ENCODE results near the gene SRRM5.
A peak's percentile ranks its signal among the peaks of the same experiment; 100 is the strongest.
"Not testable (repeated sequence)": the region's sequence is repeated elsewhere in the genome, so short reads cannot be mapped to it uniquely, and the experiment has no call there.

SRRM5 gene

DNA sequence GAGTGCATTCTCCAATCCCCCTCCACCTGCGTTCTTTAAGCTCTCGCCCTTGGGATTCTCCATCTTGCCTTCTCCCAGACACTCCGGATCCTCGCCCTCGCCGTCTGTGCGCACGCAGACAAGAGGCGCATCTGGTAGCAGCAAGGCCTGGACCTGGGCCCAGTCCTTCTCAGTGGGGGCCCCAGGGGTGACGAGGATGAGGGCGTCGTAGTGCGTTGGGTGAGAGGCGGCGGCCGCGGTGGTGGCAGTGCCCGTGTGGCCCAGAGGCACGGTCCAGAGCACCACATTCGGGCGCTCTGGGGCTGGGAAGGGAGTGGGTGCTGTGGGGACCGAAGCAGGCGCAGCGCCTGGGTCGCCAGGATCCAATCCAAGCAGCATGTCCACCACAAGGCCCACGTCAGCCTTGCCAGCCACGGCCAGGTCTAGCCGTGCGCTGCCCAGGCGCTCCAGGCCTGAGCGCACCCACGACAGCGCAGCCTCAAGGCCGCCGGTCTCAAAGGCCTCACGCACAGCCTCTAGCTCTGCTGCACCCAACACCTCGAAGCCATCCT, 19.0 kb upstream of the SRRM5 start:
- no peak for DNase-seq

DNA sequence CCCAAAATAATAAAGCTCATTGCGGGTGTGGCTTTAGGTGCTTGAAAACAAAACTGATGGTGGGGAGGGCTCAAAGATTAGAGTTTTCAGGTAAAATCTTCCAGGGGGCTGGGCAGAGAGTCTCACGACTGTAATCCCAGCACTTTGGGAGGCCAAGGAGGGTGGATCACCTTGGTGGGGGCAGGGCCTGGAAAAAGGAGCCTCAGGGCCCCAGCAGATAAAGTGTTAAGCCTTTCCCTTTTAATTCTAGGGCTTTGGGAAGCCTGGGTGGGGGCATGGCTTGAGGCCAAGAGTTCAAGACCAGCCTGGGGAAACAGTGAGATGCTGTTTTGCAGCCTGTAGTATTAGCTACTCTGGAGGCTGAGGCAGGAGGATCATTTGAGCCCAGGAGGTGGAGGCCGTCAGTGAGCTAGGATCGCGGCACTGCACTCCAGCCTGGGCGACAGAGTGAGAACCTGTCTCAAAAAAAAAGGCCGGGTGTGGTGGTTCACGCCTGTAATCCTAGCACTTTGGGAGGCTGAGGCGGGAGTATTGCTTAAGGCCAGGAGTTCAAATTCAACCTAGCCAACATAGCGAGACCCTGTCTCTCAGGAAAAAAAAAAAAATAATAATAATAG, 17.7 kb upstream of the SRRM5 start:
- no peak for DNase-seq

DNA sequence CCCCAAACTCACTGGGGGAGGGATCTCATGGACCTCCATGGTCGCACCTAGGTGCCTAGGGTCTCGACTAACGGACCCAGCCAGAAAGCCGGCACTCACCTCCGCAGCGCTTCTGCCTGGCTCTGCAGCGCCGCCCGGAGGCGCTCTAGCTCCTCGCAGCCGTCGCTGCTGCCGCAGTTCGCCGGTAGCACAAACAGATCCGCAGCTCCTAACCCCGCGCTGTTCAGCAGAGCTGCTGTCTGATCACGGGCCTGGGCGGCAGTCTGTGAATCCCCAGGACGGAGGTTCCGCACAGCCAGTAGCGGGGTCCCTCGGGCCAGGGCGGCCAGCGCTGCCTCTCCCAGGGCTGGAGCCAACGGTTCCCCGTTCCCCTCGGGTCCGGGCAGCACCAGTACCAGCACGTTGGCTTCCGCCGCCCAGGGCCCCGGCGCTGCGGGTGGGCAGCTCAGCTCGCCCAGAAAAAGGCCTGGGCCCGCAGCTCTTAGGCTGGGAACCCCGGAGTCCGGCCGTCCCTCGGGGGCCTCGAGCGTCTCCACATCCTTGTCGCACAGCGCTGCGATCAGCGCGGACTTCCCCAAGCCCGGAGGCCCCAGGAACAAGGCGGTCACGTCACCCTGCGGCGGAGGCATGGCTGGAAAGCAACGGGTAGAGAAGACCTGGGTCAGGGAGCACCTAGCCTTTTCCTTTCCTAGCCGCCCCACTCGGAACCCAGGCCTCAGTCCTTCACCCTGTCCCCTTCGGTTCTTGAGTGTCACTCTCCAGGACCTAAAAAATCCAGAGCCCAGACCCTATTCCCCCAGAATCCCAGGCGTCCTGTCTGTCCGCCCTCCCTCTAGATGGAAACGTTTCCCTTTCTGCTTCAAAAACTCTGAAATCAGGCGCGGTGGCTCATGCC, 16.9 kb upstream of the SRRM5 start:
- peak; percentile 9 for DNase-seq

DNA sequence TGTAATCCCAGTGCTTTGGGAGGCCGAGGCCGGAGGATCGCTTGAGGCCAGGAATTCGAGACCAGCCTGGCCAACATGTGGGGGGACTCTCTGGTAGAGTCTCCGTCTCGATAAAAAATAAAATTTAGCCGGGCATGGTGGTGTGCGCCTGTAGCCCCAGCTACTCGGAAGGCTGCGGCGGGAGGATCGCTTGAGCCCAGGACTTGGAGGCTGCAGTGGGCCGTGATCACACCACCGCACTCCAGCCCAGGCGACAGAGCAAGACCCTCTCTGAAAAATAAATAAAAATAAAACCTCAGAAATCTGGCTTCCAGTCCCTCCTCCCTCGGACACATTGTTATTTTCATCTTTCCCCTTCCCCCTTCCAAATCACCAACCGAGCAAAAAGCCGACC, 16.3 kb upstream of the SRRM5 start:
- DNase-seq, result peak; percentile 36

DNA sequence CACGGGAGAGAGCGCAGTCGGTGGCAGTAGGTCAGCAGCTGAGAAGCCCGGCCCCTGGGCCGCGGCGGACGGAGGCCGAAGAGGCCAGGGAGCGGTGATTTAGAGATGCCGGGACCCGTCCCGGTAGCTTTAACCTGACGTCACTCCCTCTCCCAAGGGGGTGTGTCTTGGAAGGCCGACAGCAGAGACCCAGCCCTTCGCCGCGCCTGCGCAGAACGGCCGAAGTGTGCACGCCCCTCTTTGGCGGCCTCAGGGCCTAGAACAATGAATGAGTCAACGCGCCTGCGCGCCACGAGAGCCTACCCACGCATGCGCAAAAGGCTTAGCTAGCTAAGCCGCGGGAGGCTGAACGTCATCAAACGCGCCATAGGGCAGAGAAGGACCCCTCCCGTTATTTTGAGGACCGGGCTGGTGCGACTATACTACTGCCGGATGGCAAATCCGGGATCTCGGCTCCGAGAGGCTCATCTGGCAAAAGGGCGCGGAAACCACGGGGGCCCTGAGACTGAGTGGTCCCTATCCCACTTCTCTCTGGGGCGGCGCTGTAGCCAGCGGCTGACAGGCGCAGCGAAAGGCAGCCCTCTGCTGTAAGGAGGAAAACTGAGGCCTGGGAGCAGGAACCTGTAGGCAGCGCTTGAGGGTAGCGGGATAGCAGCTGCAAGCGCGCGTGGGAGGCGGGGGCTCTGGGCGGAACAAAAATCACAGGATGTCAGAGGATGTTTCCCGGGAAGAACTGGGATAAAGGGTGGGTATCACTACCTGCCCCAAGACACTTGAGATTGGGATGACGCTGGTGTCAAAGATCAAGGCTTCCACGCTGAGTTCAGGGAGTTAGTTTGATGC, 15.7 kb upstream of the SRRM5 start, which contains the start of the genes IRGQ and ZNF576:
TSS of gene IRGQ (minus strand) at position 136 of the 843 bp plus-strand sequence. CDS start 796 bp downstream, outside the sequence.
TSS of gene ZNF576 (plus strand) at position 597 of the 843 bp plus-strand sequence. CDS start 514 bp downstream, outside the sequence.
- peak; percentile 98 for DNase-seq

DNA sequence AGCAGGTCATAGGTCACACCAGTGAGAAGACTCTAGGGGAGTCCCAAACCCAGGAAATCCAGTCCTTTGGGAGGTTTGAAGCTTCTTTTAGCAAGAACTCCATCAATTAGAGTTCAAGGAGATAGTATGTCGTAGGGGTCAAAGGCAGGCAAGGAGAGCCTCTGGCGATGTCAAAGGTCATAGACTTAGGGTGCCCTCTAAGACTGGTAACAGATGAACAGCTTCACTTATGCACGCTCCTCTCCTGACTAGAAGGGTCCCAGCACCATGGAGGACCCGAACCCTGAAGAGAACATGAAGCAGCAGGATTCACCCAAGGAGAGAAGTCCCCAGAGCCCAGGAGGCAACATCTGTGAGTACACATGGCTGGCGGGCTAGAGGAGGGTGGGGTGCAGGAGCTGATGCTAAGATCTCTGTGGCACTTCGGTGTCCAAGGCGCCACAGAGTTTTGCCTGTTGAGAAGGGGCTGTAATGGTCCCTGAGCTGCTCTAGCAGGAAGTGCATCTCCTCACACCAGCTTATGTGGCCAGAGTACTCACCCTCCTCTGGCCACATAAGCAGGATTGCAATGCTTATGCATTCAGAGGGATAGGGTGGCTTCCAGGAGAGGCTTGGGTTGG, 14.9 kb upstream of the SRRM5 start:
- no peak for DNase-seq

DNA sequence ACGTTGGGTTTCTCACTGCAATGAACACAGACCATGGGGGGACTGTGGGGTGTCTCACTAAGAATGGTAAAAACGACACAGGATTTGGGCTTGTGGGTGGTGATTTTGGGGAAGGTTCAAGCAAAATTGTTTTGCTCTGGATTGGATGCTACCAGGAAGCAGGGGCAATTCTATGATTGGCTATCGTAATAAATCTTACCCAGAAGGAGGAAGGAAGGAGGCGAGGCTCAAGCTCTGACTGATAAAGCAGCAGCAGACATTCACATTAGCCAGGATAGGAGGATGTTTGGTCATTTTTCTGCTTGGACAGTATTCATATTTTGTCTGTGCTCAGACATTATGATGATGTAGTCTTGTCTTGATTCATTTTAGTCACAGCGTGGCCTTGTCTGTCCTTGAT, 14.0 kb upstream of the SRRM5 start:
- DNase-seq, result no peak

DNA sequence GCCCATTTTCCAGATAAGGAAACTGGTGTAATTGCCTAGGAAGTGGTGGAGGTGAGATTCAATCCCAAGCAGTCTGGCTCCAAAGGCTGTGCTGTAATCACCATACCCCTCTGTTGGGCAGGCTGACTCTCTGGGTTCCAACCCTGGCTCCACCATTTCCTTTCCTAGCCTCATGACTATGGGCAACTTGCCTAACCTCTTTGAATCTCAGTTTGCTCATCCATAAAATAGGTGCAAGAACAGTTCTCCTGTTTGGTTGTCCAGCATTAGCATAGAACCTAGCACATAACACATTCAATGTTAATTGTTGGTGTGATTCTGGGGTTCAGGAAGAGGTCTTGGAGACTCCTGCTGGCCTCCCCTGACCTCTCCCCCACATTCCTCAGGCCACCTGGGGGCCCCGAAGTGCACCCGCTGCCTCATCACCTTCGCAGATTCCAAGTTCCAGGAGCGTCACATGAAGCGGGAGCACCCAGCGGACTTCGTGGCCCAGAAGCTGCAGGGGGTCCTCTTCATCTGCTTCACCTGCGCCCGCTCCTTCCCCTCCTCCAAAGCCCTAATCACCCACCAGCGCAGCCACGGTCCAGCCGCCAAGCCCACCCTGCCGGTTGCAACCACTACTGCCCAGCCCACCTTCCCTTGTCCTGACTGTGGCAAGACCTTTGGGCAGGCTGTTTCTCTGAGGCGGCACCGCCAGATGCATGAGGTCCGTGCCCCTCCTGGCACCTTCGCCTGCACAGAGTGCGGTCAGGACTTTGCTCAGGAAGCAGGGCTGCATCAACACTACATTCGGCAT, 13.2 kb upstream of the SRRM5 start:
- DNase-seq, result no peak

DNA sequence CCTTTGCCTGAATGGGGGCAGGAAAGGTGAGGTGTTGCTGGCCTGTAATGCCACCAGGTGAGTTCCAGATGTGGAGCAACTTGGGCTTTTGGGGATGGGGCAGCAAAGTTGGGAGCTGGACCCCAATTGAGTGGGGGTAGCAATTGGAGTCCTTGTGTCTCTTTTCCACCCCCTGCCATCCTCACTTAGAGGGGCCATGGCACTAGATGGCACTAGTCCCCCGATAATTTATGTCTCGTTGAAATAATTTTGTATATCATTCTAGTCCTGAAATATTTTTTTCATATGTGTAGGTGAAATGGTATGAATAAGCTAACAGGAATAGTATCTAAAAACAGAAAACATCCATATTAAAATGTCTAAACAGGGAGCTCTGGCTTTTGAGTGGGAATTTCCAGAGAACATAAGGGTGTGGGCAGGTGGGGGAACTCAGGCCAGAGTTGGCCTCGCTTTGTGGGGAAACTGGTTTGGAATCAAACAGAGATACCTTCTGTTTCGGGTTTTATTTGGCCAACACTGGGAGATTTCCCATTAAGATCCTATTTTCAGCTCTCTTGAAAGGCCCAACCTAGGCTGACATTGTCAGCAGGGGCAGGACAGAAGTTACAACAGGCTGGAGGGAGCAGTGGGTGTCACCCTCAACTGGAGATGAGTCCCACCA, 12.1 kb upstream of the SRRM5 start:
- no peak for DNase-seq

DNA sequence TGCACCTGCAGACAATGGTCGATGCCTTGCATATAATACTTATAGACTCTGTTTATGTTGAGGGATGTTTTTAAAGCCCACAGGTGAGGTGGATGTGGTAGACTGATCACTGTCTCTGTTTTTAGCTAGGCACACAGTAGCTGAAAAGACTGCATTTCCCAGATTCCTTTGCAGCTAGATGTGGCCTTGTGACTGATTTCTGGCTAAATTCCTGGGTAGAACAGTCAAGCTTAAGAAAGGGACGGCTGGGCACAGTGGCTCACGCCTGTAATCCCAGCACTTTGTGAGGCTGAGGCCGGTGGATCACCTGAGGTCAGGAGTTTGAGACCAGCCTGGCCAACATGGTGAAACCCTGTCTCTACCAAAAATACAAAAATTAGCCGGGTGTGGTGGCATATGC, 11.6 kb upstream of the SRRM5 start:
- DNase-seq, result not testable (repeated sequence)

DNA sequence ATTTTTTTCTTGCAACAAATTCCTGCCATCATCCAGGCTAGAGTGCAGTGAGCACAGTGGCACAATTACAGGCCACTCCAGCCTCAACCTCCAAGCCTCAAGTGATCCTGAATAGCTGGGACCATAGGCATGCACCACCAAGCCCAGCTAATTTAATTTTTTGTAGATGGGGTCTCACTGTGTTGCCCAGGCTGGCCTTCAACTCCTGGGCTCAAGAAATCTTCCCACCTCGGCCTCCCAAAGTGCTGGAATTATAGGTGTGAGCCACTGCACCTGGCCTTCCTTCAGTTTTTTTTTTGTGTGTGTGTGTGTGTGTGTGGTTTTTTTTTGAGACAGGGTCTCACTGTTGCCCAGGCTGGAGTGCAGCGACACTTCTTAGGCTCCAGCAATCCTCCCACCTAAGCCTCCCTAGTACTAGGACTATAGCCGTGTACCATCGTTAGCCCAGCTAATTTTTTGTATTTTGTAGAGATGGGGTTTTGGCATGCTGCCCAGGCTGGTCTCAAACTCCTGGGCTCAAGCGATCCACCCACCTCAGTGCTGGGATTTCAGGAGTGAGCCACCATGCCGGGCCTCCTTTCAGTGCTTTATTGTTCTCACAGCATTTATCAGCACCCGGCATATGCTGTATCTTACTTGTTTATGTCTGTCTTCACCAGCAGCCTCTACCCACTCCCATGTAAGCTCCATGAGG, 5.9 kb upstream of the SRRM5 start:
- no peak for DNase-seq

DNA sequence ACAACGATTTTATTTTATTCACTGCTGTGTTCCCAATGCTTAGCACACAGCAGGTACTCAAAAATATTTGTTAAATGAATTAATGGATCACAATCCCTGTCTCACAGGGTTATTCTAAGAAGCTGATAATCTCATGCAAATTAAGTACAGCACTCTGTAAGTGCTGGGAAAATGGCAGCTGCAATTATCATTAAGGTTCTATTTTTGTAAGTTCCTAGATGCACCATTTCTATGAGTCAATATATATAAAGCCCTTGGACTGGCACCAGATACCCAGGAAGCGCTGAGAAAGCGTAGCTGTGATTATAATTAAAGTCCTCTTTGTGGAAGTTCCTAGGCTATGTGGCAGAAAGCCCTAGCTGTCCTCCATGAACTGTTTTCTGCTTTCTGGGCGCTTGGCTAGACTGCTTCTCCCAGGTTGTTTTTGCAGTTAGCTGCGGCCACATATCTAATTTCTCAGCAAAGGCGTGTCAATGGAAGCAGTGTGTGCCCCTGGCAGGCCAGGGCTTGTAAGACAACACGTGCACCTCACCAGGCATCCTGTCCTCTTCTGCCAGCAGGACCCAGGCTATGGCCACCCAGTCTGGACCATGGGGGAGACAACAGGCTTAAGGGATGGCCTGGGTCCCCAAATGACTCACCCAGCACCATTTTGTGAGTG, 5.2 kb upstream of the SRRM5 start:
- DNase-seq, result no peak

DNA sequence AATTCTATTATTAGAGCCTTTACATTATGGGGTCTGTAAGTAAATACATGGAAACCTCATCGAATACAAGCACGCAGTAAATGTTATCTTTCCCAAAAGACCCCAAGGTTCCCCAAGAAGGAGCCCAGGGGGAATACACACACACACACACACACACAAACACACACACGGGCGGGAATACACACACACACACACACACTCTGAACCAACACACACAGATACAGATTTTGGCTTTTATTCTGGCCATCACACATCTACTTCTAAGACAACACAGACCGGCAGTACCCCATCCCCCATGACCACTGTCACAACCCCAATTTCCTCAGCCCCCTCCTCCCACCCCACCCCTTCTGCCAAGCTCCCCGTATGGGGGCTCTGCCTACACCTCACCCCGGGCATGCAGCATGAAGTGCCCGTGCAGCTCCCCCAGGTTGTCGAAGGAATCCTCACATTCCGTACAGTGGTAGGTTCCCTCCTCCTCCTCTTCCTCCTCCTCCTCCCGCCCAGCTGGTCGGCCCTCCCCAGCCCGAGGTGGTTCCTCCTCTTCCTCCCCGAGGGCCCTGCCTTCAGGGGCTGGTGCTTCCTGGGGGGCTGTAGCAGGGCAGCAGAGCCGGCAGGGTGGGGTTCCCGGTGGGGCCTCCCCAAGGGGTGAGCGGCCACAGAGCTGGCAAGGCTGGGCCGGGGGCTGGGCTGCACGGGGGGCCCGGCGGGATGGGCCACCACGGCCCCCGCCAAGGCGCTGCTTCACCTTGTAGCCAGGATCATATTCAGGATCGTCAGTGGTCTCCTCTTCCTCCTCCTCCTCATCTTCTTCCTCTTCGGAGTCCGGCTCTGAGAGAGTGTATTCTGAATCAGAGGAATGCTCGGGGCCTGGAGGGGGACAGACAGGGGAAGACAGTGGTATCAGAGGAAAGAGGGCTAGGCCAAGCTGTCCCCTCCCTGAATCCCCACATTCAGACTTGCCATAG, 4.4 kb upstream of the SRRM5 start:
- no peak for DNase-seq

DNA sequence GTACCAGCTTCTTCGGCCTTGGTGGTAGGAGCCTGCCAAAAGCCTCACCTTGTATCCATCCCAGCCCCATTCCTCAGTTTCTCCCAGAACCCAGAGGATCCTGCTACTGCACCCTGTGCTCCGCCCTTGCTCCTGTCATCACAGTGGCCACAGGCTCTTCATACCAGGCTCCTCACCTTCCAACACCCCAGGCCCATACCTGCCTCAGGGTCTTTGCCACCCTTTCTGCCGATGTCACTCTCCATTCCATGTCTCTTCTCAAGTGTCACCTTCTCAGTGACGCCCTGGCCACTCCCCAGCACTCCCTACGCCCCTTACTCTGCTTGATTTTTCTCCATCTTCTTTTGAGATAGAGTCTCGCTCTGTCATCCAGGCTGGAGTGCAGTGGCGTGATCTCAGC, 2.0 kb upstream of the SRRM5 start:
- DNase-seq, result no peak

DNA sequence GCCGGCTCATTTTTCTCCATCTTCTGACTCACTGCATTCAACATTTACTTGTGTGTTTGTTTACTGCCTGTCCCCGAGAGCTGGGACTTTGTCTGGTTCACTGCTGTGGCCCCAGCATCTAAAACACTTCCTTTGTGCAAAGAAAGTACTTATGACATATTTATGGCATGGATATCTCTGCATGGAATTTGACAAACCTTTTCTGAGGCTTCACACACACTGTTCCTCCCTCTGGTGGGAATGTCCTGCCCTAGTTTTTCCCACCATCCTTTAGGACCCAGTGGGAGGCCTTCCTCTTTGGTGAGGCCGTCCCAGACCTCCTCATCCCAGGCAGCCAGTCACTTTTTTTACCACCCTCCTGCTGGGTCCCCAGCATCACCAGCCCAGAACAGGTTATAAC, 1.4 kb upstream of the SRRM5 start:
- no peak for DNase-seq

DNA sequence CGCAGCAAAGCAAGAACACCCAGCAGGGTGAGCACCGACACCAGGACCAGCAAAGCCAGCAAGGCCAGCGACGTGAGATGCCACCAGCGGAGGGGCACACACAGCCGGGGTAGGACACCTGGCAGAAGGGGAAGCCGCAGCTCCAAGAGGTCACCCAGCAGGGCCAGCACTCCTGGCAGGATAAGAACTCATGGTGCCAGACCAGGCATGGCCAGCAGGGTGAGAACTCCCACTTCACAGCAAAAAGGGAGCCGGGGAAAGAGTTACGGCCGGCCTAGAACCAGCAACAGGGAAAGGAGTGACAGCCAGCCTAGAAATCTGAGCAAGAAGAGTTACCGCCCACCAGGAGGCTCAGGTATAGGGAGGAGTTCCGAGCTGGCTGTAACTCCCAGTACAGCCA, 486 bp downstream of the SRRM5 start:
- DNase-seq, result no peak

DNA sequence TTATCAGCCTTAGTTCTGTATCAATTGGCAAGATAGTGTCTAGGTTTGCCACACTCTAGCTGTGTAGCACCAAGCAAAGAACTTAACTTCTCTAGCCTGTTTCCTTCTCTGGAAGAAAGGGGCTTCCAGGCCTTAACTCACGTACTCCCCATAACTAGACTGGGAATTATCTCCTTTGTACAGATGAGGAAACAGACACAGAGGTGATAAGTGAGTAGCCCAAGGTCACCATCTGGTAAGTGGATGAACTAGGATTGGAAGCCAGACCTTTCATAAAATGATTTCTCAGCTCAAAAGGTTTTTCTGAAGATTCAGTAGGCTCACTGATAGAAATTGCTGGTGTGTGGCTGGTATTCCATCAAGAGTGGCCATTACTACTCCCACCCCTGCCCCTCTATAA, 4.4 kb downstream of the SRRM5 start:
- no peak for DNase-seq

DNA sequence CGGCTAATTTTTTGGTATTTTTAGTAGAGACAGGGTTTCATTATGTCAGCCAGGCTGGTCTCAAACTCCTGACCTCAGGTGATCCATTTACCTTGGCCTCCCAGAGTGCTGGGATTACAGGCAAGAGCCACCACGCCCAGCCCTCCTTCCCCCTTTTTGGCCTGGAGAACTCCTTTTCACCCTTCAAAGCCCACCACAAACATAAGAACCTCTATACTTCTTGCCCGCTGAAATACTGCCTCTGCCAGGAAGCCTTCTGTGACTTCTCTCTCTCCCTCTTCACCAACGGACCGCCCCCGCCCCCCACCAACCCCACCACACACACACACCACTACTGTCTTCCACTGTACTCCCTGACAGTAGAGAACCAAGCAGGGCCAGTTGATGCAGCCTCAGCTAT, 5.1 kb downstream of the SRRM5 start:
- DNase-seq, result no peak

DNA sequence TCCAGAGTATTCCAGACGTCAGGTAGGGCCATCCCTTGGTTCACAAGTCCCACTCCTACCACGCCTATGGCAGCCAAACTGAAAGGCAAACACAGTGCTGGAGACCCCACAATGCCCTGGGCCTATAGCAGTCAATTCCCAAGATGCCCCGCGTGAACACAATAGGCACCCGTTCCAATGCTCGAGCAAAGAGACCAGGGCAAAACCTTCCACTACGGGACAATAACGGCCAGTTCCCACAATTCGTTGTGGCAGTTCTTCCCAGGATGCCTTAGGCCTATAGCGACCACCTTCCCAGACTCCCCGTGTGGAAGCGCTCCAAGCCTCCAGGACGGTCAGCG, 7.0 kb downstream of the SRRM5 start:
- DNase-seq, result no peak

Data from T1000 (cell line).